Activated T-cell treated with anti-CD3 and anti-CD28 coated beads, Interleukin-2, amount 50 U/mL, for 24 hours (primary cell): ENCODE measurements around the gene SPOCD1.
A peak's percentile ranks its signal among the peaks of the same experiment; 100 is the strongest.

Source experiments
- DNase-seq: peaks from one replicate; pipeline ENCODE4 v3.0.0-alpha.2; 2020
- H3K27ac Mint-ChIP-seq: 2 replicates; pipeline ENCODE4 v1.8.0; 2020; ENCODE audit warnings: mild to moderate bottlenecking, mixed read lengths
- H3K27me3 Mint-ChIP-seq: 2 replicates; pipeline ENCODE4 v1.8.0; 2020; ENCODE audit warnings: mixed read lengths
- H3K36me3 Mint-ChIP-seq: 2 replicates; pipeline ENCODE4 v1.8.0; 2020; ENCODE audit warnings: low read depth, mixed read lengths
- H3K4me1 Mint-ChIP-seq: 2 replicates; pipeline ENCODE4 v1.8.0; 2020; ENCODE audit warnings: low read depth, mixed read lengths
- H3K4me3 Mint-ChIP-seq: 2 replicates; pipeline ENCODE4 v1.8.0; 2020; ENCODE audit warnings: mild to moderate bottlenecking, moderate library complexity, mixed read lengths
- H3K9me3 Mint-ChIP-seq: 2 replicates; pipeline ENCODE4 v1.8.0; 2020; ENCODE audit warnings: mixed read lengths

The SPOCD1 gene

GRCh38 chr1:31747304-31747703 is 68.5 kb downstream of the SPOCD1 start:
- Mint-ChIP-seq H3K9me3 (no peaks in the 10 kb centered on the region), H3K36me3 (no peaks in the 10 kb centered on the region), H3K27ac (no peak overlapping the region), H3K4me3 (no peak overlapping the region), H3K27me3 (no peaks in the 10 kb centered on the region), H3K4me1 (peaks cover 18% of the 10 kb centered on the region)
- DNase-seq, result no peak

GRCh38 chr1:31746687-31747086 is 69.1 kb downstream of the SPOCD1 start:
- no peak overlapping the region for H3K4me3 Mint-ChIP-seq
- no peak overlapping the region for H3K27ac Mint-ChIP-seq
- no peak for DNase-seq
- H3K36me3 Mint-ChIP-seq, result no peaks in the 10 kb centered on the region
- H3K27me3 Mint-ChIP-seq, result no peaks in the 10 kb centered on the region
- H3K4me1 Mint-ChIP-seq, result peaks cover 12% of the 10 kb centered on the region
- no peaks in the 10 kb centered on the region for H3K9me3 Mint-ChIP-seq

GRCh38 chr1:31745946-31746670 is 69.7 kb downstream of the SPOCD1 start:
- DNase-seq, result no peak
- Mint-ChIP-seq H3K27ac (no peak overlapping the region), H3K36me3 (no peaks in the 10 kb centered on the region), H3K27me3 (no peaks in the 10 kb centered on the region), H3K9me3 (no peaks in the 10 kb centered on the region), H3K4me3 (no peak overlapping the region), H3K4me1 (peaks cover 8% of the 10 kb centered on the region)

- Mint-ChIP-seq H3K27me3 (no peaks in the 10 kb centered on the region), H3K4me3 (no peak overlapping the region), H3K36me3 (no peaks in the 10 kb centered on the region), H3K9me3 (no peaks in the 10 kb centered on the region), H3K4me1 (peaks cover under 1% of the 10 kb centered on the region), H3K27ac (no peak overlapping the region)
- peak; percentile 69 for DNase-seq
Observed at GRCh38 chr1:31745096-31745945, 70.5 kb downstream of the SPOCD1 start.

- Mint-ChIP-seq H3K4me3 (no peak overlapping the region), H3K27ac (no peak overlapping the region), H3K27me3 (no peaks in the 10 kb centered on the region), H3K36me3 (no peaks in the 10 kb centered on the region), H3K4me1 (peaks cover 6% of the 10 kb centered on the region), H3K9me3 (no peaks in the 10 kb centered on the region)
- DNase-seq, result no peak
Observed at GRCh38 chr1:31744165-31744888, 71.5 kb downstream of the SPOCD1 start.

GRCh38 chr1:31742462-31743212 is 73.2 kb downstream of the SPOCD1 start:
- H3K36me3 Mint-ChIP-seq, result no peaks in the 10 kb centered on the region

More at GRCh38 chr1:31742462-31743212, 73.2 kb downstream of the SPOCD1 start:
- H3K27me3 Mint-ChIP-seq, result no peaks in the 10 kb centered on the region
- H3K4me3 Mint-ChIP-seq, result no peak overlapping the region
- no peak for DNase-seq
- no peak overlapping the region for H3K27ac Mint-ChIP-seq
- H3K9me3 Mint-ChIP-seq, result no peaks in the 10 kb centered on the region
- H3K4me1 Mint-ChIP-seq, result peaks cover 8% of the 10 kb centered on the region
